MM.1S (cell line): Measurements from ENCODE around the gene DGKI.

Experiments
- DNase-seq: peaks from one replicate; pipeline ENCODE4 v3.0.0-alpha.2; 2015
- H2AFZ ChIP-seq: fragments of 300-600 bp; sonication (generic); 2 replicates; pipeline ENCODE4 v1.6.0; 2016; ENCODE audit warnings: antibody characterized with exemption, low read length
- H3F3A ChIP-seq: fragments of 300-600 bp; sonication (generic); 2 replicates; pipeline ENCODE4 v1.6.1; 2016; ENCODE audit warnings: mild to moderate bottlenecking, antibody characterized with exemption, low read length, moderate library complexity, mixed read lengths; ENCODE audit not compliant: insufficient read depth
- H3K27ac ChIP-seq: fragments of 300-600 bp; sonication (generic); 2 replicates; pipeline ENCODE4 v1.5.1; 2016; ENCODE audit warnings: mild to moderate bottlenecking, low read length
- H3K27me3 ChIP-seq: fragments of 300-600 bp; sonication (generic); replicated peaks from 2 replicates; pipeline ENCODE4 v1.6.0; 2016; ENCODE audit warnings: low read length; ENCODE audit not compliant: insufficient read depth
- H3K36me3 ChIP-seq: fragments of 300-600 bp; sonication (generic); replicated peaks from 2 replicates; pipeline ENCODE4 v1.6.1; 2016; ENCODE audit warnings: mild to moderate bottlenecking, low read length, mixed read lengths; ENCODE audit not compliant: insufficient read depth
- H3K4me1 ChIP-seq: fragments of 300-600 bp; sonication (generic); 2 replicates; pipeline ENCODE4 v1.6.1; 2016; ENCODE audit warnings: low read length, mixed read lengths
- H3K4me2 ChIP-seq: fragments of 300-600 bp; sonication (generic); 2 replicates; pipeline ENCODE4 v1.6.0; 2016; ENCODE audit warnings: low read depth, low read length
- H3K4me3 ChIP-seq: fragments of 300-600 bp; sonication (generic); 2 replicates; pipeline ENCODE4 v1.5.1; 2016; ENCODE audit warnings: low read length, mixed read lengths
- H3K79me2 ChIP-seq: fragments of 300-600 bp; sonication (generic); 2 replicates; pipeline ENCODE4 v1.6.1; 2016; ENCODE audit warnings: mixed run types, low read length, mixed read lengths
- H3K9ac ChIP-seq: fragments of 300-600 bp; sonication (generic); 2 replicates; pipeline ENCODE4 v1.6.1; 2016; ENCODE audit warnings: low read length, mixed read lengths
- H3K9me2 ChIP-seq: fragments of 300-600 bp; sonication (generic); replicated peaks from 2 replicates; pipeline ENCODE4 v1.6.1; 2016; ENCODE audit warnings: mild to moderate bottlenecking, low read length, mixed read lengths; ENCODE audit not compliant: insufficient read depth
- H3K9me3 ChIP-seq: fragments of 300-600 bp; sonication (generic); replicated peaks from 2 replicates; pipeline ENCODE4 v1.6.1; 2016; ENCODE audit warnings: mild to moderate bottlenecking, low read length, mixed read lengths; ENCODE audit not compliant: insufficient read depth
- H4K20me1 ChIP-seq: fragments of 300-600 bp; sonication (generic); 2 replicates; pipeline ENCODE4 v1.6.1; 2016; ENCODE audit warnings: mild to moderate bottlenecking, low read length, moderate library complexity, mixed read lengths; ENCODE audit not compliant: insufficient read depth
- EZH2 ChIP-seq: fragments of 300-600 bp; sonication (generic); optimal IDR thresholded peaks from 2 replicates; pipeline ENCODE3; 2017; ENCODE audit warnings: low read depth, mild to moderate bottlenecking, antibody characterized with exemption, low read length, mixed read lengths
- EZH2phosphoT487 ChIP-seq: fragments of 300-600 bp; sonication (generic); IDR thresholded peaks from 2 replicates; pipeline ENCODE4 v1.6.1; 2018; ENCODE audit warnings: antibody characterized with exemption, low read length
- TF ChIP-seq, protein P1 (sequence below): fragments of 300-600 bp; sonication (generic); IDR thresholded peaks from 2 replicates; pipeline ENCODE4 v1.5.1; 2016; ENCODE audit warnings: antibody characterized with exemption, low read length, mixed read lengths

Gene DGKI

DNA sequence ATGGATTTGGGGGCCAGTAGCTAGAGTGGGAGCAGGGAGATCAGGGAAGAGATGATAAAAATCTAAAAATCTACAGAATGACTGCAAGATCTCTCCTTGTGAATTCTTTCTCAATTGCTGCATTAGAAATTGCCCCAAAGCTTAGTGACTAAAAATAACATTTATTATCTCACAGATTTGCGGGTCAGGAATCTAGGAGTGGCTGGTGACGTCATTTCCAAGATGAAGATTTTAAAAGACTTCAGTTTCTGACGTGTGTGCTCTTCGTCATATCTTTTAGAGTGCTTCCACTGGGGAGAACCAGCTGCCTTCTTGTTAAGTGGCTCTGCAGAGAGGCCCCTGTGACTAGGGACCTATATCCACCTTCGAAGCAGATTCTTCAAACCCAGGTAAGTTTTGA lies 112.6 kb downstream of the DGKI start:
- H3K27ac ChIP-seq, result no peak overlapping the region
- DNase-seq, result no peak
- no peak overlapping the region for H3K9ac ChIP-seq
- H3K36me3 ChIP-seq, result no peaks in the 10 kb centered on the region
- H2AFZ ChIP-seq, result no peak overlapping the region
- H3K9me3 ChIP-seq, result no peaks in the 10 kb centered on the region
- no peak overlapping the region for H3K4me3 ChIP-seq
- no peak overlapping the region for H3K4me2 ChIP-seq
- no peaks in the 10 kb centered on the region for H3K4me1 ChIP-seq
- TF ChIP-seq EZH2phosphoT487 (no peak), EZH2 (no peak)
- TF ChIP-seq, protein P1, sequence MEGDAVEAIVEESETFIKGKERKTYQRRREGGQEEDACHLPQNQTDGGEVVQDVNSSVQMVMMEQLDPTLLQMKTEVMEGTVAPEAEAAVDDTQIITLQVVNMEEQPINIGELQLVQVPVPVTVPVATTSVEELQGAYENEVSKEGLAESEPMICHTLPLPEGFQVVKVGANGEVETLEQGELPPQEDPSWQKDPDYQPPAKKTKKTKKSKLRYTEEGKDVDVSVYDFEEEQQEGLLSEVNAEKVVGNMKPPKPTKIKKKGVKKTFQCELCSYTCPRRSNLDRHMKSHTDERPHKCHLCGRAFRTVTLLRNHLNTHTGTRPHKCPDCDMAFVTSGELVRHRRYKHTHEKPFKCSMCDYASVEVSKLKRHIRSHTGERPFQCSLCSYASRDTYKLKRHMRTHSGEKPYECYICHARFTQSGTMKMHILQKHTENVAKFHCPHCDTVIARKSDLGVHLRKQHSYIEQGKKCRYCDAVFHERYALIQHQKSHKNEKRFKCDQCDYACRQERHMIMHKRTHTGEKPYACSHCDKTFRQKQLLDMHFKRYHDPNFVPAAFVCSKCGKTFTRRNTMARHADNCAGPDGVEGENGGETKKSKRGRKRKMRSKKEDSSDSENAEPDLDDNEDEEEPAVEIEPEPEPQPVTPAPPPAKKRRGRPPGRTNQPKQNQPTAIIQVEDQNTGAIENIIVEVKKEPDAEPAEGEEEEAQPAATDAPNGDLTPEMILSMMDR, result no peak
- H3K79me2 ChIP-seq, result no peaks in the 10 kb centered on the region
- no peaks in the 10 kb centered on the region for H3F3A ChIP-seq
- H3K27me3 ChIP-seq, result no peaks in the 10 kb centered on the region
- no peaks in the 10 kb centered on the region for H3K9me2 ChIP-seq
- H4K20me1 ChIP-seq, result no peaks in the 10 kb centered on the region

DNA sequence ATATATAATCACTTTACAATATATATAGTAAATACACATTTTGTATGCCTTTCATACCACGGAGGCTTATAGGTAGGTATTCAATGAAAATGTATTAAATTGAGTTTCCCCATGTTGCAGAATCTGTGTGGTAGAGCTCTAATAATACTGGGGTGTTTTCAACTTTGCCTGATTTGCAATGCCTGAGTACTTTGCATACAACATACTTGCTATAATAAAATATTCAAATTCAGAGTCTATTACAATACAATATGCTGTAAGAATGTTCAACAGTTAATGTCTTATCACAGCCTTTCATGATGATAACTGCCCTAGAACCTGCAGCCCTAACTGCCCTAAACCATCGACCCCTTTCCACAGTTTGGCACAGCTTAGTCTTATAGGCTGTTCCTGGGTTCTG lies 114.6 kb downstream of the DGKI start:
- H3K9me2 ChIP-seq, result no peaks in the 10 kb centered on the region
- TF ChIP-seq, protein P1, result no peak
- TF ChIP-seq EZH2phosphoT487, result no peak
- H3K4me1 ChIP-seq, result no peaks in the 10 kb centered on the region
- H2AFZ ChIP-seq, result no peak overlapping the region
- H3K4me2 ChIP-seq, result no peak overlapping the region
- no peaks in the 10 kb centered on the region for H4K20me1 ChIP-seq
- no peak overlapping the region for H3K27ac ChIP-seq
- H3K4me3 ChIP-seq, result no peak overlapping the region
- H3K9ac ChIP-seq, result no peak overlapping the region
- no peaks in the 10 kb centered on the region for H3K27me3 ChIP-seq
- no peaks in the 10 kb centered on the region for H3K9me3 ChIP-seq
- DNase-seq, result no peak
- no peaks in the 10 kb centered on the region for H3K79me2 ChIP-seq
- H3K36me3 ChIP-seq, result no peaks in the 10 kb centered on the region
- no peaks in the 10 kb centered on the region for H3F3A ChIP-seq

DNA sequence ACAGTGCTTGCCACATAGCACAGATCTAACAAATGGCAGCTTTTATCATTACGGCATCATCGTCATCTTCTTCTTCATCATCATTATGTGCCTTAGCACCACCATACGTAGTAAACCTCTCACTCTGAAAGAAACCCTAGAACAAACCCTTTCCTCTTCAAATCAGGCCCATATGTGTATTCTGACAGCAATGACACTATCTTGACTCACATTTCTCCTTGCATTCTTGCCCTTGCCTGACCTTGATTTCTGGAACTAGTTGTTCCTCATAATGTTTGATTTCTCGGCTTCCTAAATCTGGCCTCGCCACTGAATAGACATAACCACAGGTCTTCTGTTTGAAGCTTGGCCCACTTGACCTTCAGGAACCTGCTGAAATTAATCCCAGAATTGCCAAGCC lies 115.3 kb downstream of the DGKI start:
- Histone ChIP-seq H3K27me3 (no peaks in the 10 kb centered on the region), H3K4me2 (no peak overlapping the region), H3K9ac (no peak overlapping the region), H4K20me1 (no peaks in the 10 kb centered on the region), H3K4me1 (peaks cover 1% of the 10 kb centered on the region; the same call in 1 of the 2 replicates), H3F3A (no peaks in the 10 kb centered on the region), H3K36me3 (no peaks in the 10 kb centered on the region), H3K4me3 (no peak overlapping the region), H3K27ac (no peak overlapping the region), H3K9me2 (no peaks in the 10 kb centered on the region), H3K9me3 (no peaks in the 10 kb centered on the region), H3K79me2 (no peaks in the 10 kb centered on the region), H2AFZ (no peak overlapping the region)
- DNase-seq, result no peak
- TF ChIP-seq EZH2, result no peak

DNA sequence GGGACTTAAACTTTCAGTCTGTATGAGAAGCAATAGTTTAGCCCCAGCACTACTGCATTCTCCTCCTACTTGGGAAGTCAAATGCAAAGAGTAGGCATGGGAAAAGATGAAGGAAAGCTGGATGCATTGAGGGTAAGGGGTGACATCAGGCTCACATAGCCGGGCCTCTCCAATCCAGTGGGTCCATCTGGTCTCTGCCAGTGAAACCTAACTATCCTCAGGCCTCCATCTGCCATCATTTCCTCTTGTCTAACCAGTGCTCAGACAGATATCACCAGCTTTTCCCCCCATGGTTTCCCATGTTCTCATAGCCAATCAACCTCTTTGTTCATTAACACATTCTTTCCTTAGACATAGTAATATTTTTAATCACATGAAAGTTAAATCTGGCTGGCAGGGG lies 118.3 kb downstream of the DGKI start:
- H3K36me3 ChIP-seq, result no peaks in the 10 kb centered on the region
- H3K9ac ChIP-seq, result no peak overlapping the region
- H3K27me3 ChIP-seq, result no peaks in the 10 kb centered on the region
- TF ChIP-seq EZH2, result no peak
- no peak for TF ChIP-seq EZH2phosphoT487
- TF ChIP-seq, protein P1, result no peak
- H3K79me2 ChIP-seq, result no peaks in the 10 kb centered on the region
- no peak for DNase-seq
- no peaks in the 10 kb centered on the region for H3K9me2 ChIP-seq
- no peak overlapping the region for H3K27ac ChIP-seq
- no peaks in the 10 kb centered on the region for H4K20me1 ChIP-seq
- H3F3A ChIP-seq, result no peaks in the 10 kb centered on the region
- no peak overlapping the region for H2AFZ ChIP-seq
- no peak overlapping the region for H3K4me3 ChIP-seq
- peaks cover 15% of the 10 kb centered on the region for H3K4me1 ChIP-seq
- H3K4me2 ChIP-seq, result no peak overlapping the region
- H3K9me3 ChIP-seq, result no peaks in the 10 kb centered on the region
